ENCODE data around the gene MUSK.

MUSK gene
- total RNA-seq: 0 to 0.18 (median 0.09) reads per million in 4 experiments

- DNase-seq: no peak
Measured at GRCh38 chr9:110668570-110669167, at the start of gene MUSK. MUSK (plus strand) TSS chr9:110668791; CDS start chr9:110668905, 114 bp downstream.

- no peak for DNase-seq
Measured at GRCh38 chr9:110619831-110620230, 48.8 kb upstream of the MUSK start.

- DNase-seq: no peak
Measured at GRCh38 chr9:110620726-110621125, 47.9 kb upstream of the MUSK start.

GRCh38 chr9:110622368-110622767 lies 46.2 kb upstream of the MUSK start:
- DNase-seq: no peak

GRCh38 chr9:110623462-110624025 lies 45.0 kb upstream of the MUSK start:
- DNase-seq: no peak

- no peak for DNase-seq
Measured at GRCh38 chr9:110626101-110626829, 42.3 kb upstream of the MUSK start.

GRCh38 chr9:110635589-110635988 lies 33.0 kb upstream of the MUSK start:
- DNase-seq: no peak

GRCh38 chr9:110638381-110638954 lies 30.1 kb upstream of the MUSK start:
- no peak for DNase-seq

- no peak for DNase-seq
Measured at GRCh38 chr9:110640736-110641135, 27.9 kb upstream of the MUSK start.

- DNase-seq: no peak
Measured at GRCh38 chr9:110641293-110641692, 27.3 kb upstream of the MUSK start.

- no peak for DNase-seq
Measured at GRCh38 chr9:110648696-110649095, 19.9 kb upstream of the MUSK start.

GRCh38 chr9:110650261-110650660 lies 18.3 kb upstream of the MUSK start:
- no peak for DNase-seq

- no peak for DNase-seq
Measured at GRCh38 chr9:110650991-110651411, 17.6 kb upstream of the MUSK start.

- DNase-seq: no peak
Measured at GRCh38 chr9:110655754-110656641, 12.6 kb upstream of the MUSK start.

GRCh38 chr9:110659891-110660541 lies 8.6 kb upstream of the MUSK start:
- DNase-seq: no peak

GRCh38 chr9:110669433-110669832 lies 842 bp downstream of the MUSK start:
- DNase-seq: no peak

GRCh38 chr9:110671849-110672248 lies 3.3 kb downstream of the MUSK start:
- DNase-seq: no peak

- no peak for DNase-seq
Measured at GRCh38 chr9:110672873-110673510, 4.4 kb downstream of the MUSK start.

GRCh38 chr9:110687497-110687896 lies 18.9 kb downstream of the MUSK start:
- no peak for DNase-seq

- no peak for DNase-seq
Measured at GRCh38 chr9:110688329-110688728, 19.7 kb downstream of the MUSK start.

- no peak for DNase-seq
Measured at GRCh38 chr9:110691002-110691549, 22.5 kb downstream of the MUSK start.
